Activated T-cell treated with anti-CD3 and anti-CD28 coated beads for 1 hour (primary cell): Measurements from ENCODE around the gene PRSS8.
"Not testable (repeated sequence)": the region's sequence is repeated elsewhere in the genome, so short reads cannot be mapped to it uniquely, and the experiment has no call there.

Experiments
- DNase-seq: peaks from one replicate; pipeline ENCODE4 v3.0.0-alpha.2; 2020; ENCODE audit warnings: low read depth

Gene PRSS8

GRCh38 chr16:31144418-31144817 lies 8.9 kb upstream of the PRSS8 start:
- DNase-seq, result not testable (repeated sequence)

- no peak for DNase-seq
Measured at GRCh38 chr16:31143694-31144148, 8.2 kb upstream of the PRSS8 start.

- no peak for DNase-seq
Measured at GRCh38 chr16:31143011-31143693, 7.6 kb upstream of the PRSS8 start.

GRCh38 chr16:31142109-31143010 lies 6.8 kb upstream of the PRSS8 start:
- DNase-seq, result peak; percentile 88

- DNase-seq, result no peak
Measured at GRCh38 chr16:31141489-31142108, 6.1 kb upstream of the PRSS8 start.

GRCh38 chr16:31141071-31141469 lies 5.5 kb upstream of the PRSS8 start:
- not testable (repeated sequence) for DNase-seq

GRCh38 chr16:31138621-31139578 lies 3.4 kb upstream of the PRSS8 start:
- no peak for DNase-seq

GRCh38 chr16:31136822-31137499 lies 1.4 kb upstream of the PRSS8 start:
- not testable (repeated sequence) for DNase-seq

- no peak for DNase-seq
Measured at GRCh38 chr16:31136287-31136662, 748 bp upstream of the PRSS8 start.

- DNase-seq, result no peak
Measured at GRCh38 chr16:31134625-31135534, 647 bp downstream of the PRSS8 start.

- no peak for DNase-seq
Measured at GRCh38 chr16:31134091-31134571, 1.4 kb downstream of the PRSS8 start.

GRCh38 chr16:31133046-31133501 lies 2.5 kb downstream of the PRSS8 start:
- no peak for DNase-seq

- no peak for DNase-seq
Measured at GRCh38 chr16:31132303-31132979, 3.1 kb downstream of the PRSS8 start.

- DNase-seq, result no peak
Measured at GRCh38 chr16:31131841-31132271, 3.7 kb downstream of the PRSS8 start.

- no peak for DNase-seq
Measured at GRCh38 chr16:31131416-31131815, 4.1 kb downstream of the PRSS8 start.

GRCh38 chr16:31130899-31131298 lies 4.6 kb downstream of the PRSS8 start:
- no peak for DNase-seq

- no peak for DNase-seq
Measured at GRCh38 chr16:31130336-31130891, 5.1 kb downstream of the PRSS8 start.

GRCh38 chr16:31129568-31130335 lies 5.8 kb downstream of the PRSS8 start:
- no peak for DNase-seq
